Measurements from ENCODE around the gene FOXD2. TPM values are rescaled to one million over a fixed set of nuclear protein-coding genes. Genes with fewer than 3 reads are reported as not detected.
A peak's percentile ranks its signal among the peaks of the same experiment; 100 is the strongest.

FOXD2 gene
- total RNA-seq, 2 donors from 2014 or later, result 0.07 to 0.26 TPM

- Histone ChIP-seq H3K4me1 (ENCODE audit: control insufficient read depth, insufficient read depth, low read length) (no peaks in the 10 kb centered on the region), H3K4me3 (ENCODE audit: low read length) (no peak overlapping the region), H3K36me3 (ENCODE audit: control insufficient read depth, insufficient read depth, low read length) (no peaks in the 10 kb centered on the region), H3K27me3 (ENCODE audit: control insufficient read depth, insufficient read depth, low read length, poor library complexity, severe bottlenecking) (peaks cover 17% of the 10 kb centered on the region), H3K9ac (ENCODE audit: extremely low read depth, low read length, poor library complexity, severe bottlenecking) (no peak overlapping the region), H3K9me3 (ENCODE audit: control insufficient read depth, low read length) (no peaks in the 10 kb centered on the region), H3K27ac (ENCODE audit: low read depth, low read length) (no peak overlapping the region)
- no peaks in the 10 kb centered on the region for H3K4me1 Mint-ChIP-seq
- no peak overlapping the region for H3K4me3 Mint-ChIP-seq
- no peaks in the 10 kb centered on the region for H3K36me3 Mint-ChIP-seq (ENCODE audit: low read depth)
- no peaks in the 10 kb centered on the region for H3K9me3 Mint-ChIP-seq
- H3K27me3 Mint-ChIP-seq (ENCODE audit: insufficient read depth), result peaks cover 34% of the 10 kb centered on the region
- H3K27ac Mint-ChIP-seq, result no peak overlapping the region
- DNase-seq, result peak; percentile 14
- WGBS, 2 experiments (ENCODE audit: insufficient coverage in 1 of 2, insufficient read length in 1 of 2), result 94 to 100% methylated on average over 3 of the region's 3 CpGs
- TF ChIP-seq CTCF (conservative IDR thresholded peaks at IDR 0.05), result no peak
Observed at GRCh38 chr1:47485817-47486216, 48.0 kb downstream of the FOXD2 start.

- Histone ChIP-seq H3K9ac (ENCODE audit: extremely low read depth, low read length, poor library complexity, severe bottlenecking) (no peak overlapping the region), H3K4me1 (ENCODE audit: control insufficient read depth, insufficient read depth, low read length) (no peaks in the 10 kb centered on the region), H3K4me3 (ENCODE audit: low read length) (no peak overlapping the region), H3K27me3 (ENCODE audit: control insufficient read depth, insufficient read depth, low read length, poor library complexity, severe bottlenecking) (peaks cover 20% of the 10 kb centered on the region), H3K36me3 (ENCODE audit: control insufficient read depth, insufficient read depth, low read length) (no peaks in the 10 kb centered on the region), H3K27ac (ENCODE audit: low read depth, low read length) (no peak overlapping the region), H3K9me3 (ENCODE audit: control insufficient read depth, low read length) (no peaks in the 10 kb centered on the region)
- DNase-seq, result peak; percentile 17
- no peaks in the 10 kb centered on the region for H3K36me3 Mint-ChIP-seq (ENCODE audit: low read depth)
- H3K4me3 Mint-ChIP-seq, result no peak overlapping the region
- WGBS, 2 experiments (ENCODE audit: insufficient coverage in 1 of 2, insufficient read length in 1 of 2), result 93 to 95% methylated on average over 3 of the region's 3 CpGs
- peaks cover 28% of the 10 kb centered on the region for H3K27me3 Mint-ChIP-seq (ENCODE audit: insufficient read depth)
- H3K27ac Mint-ChIP-seq, result no peak overlapping the region
- TF ChIP-seq CTCF (conservative IDR thresholded peaks at IDR 0.05), result no peak
- H3K4me1 Mint-ChIP-seq, result no peaks in the 10 kb centered on the region
- no peaks in the 10 kb centered on the region for H3K9me3 Mint-ChIP-seq
Observed at GRCh38 chr1:47487332-47487731, 49.5 kb downstream of the FOXD2 start.

GRCh38 chr1:47487850-47488450, 50.1 kb downstream of the FOXD2 start:
- no peak overlapping the region for H3K4me3 ChIP-seq (ENCODE audit: low read length)
- no peak for TF ChIP-seq CTCF (conservative IDR thresholded peaks at IDR 0.05)
- Mint-ChIP-seq H3K4me3 (no peak overlapping the region), H3K4me1 (no peaks in the 10 kb centered on the region), H3K36me3 (ENCODE audit: low read depth) (no peaks in the 10 kb centered on the region), H3K9me3 (no peaks in the 10 kb centered on the region), H3K27me3 (ENCODE audit: insufficient read depth) (peaks cover 30% of the 10 kb centered on the region), H3K27ac (no peak overlapping the region)
- DNase-seq, result peak; percentile 34
- no peak overlapping the region for H3K27ac ChIP-seq (ENCODE audit: low read depth, low read length)
- 85 to 90% methylated on average over 3 to 8 of the region's 8 CpGs for WGBS, 2 experiments (ENCODE audit: insufficient coverage in 1 of 2, insufficient read length in 1 of 2)
- no peaks in the 10 kb centered on the region for H3K4me1 ChIP-seq (ENCODE audit: control insufficient read depth, insufficient read depth, low read length)
- H3K27me3 ChIP-seq (ENCODE audit: control insufficient read depth, insufficient read depth, low read length, poor library complexity, severe bottlenecking), result peaks cover 24% of the 10 kb centered on the region
- H3K9ac ChIP-seq (ENCODE audit: extremely low read depth, low read length, poor library complexity, severe bottlenecking), result no peak overlapping the region
- H3K36me3 ChIP-seq (ENCODE audit: control insufficient read depth, insufficient read depth, low read length), result no peaks in the 10 kb centered on the region
- H3K9me3 ChIP-seq (ENCODE audit: control insufficient read depth, low read length), result no peaks in the 10 kb centered on the region

Other genes with a start within 250 kb of the FOXD2 start
- not detected for gene PDZK1IP1, start 248.0 kb upstream of the FOXD2 start, total RNA-seq
- under 1 TPM in 1 of 2 donors, not detected in 1; 0.04 TPM for gene TAL1, start 205.8 kb upstream of the FOXD2 start, total RNA-seq
- gene STIL, start 123.9 kb upstream of the FOXD2 start, total RNA-seq, result 10 to 100 TPM; 39.3 to 48.0 TPM
- 10 to 100 TPM; 41.6 to 42.0 TPM for gene CMPK1, start 104.3 kb upstream of the FOXD2 start, total RNA-seq
- not detected for gene FOXE3, start 21.8 kb upstream of the FOXD2 start, total RNA-seq

All from endodermal cell (in vitro differentiated cells).